Panc1 (cell line): ENCODE measurements around the gene CHRNA1. TPM values are rescaled to one million over a fixed set of nuclear protein-coding genes. Genes with fewer than 3 reads are reported as not detected.

Source experiments
- ATAC-seq: fragments of 200-7000 bp; cut with Tn5 transposase; 2 replicates; pipeline ENCODE4 v1.9.1; 2020; ENCODE audit warnings: mild to moderate bottlenecking, moderate library complexity
- BruUV-seq: library from RNA; stranded (reverse); fragments of 400-500 nt; replicated peaks from 2 replicates; lab custom pipeline; 2021; lab: Mats Ljungman, UMichigan
- CTCF ChIA-PET: fragments of 300-600 bp; sonication (Branson Sonifier 250); formaldehyde crosslinking; loops from one replicate; lab custom pipeline; 2022; ENCODE audit warnings: antibody characterized with exemption; lab: Charles Lee
- POLR2A ChIA-PET: fragments of 300-600 bp; sonication (Branson Sonifier 250); formaldehyde crosslinking; loops from one replicate; lab custom pipeline; 2022; ENCODE audit warnings: antibody characterized with exemption; lab: Charles Lee
- DNase-seq: peaks from one replicate; pipeline ENCODE4 v3.0.0-alpha.2; 2010; ENCODE audit warnings: low read depth, low spot score
- H3K27ac ChIP-seq: 2 replicates; pipeline ENCODE4 v1.5.1; 2011; ENCODE audit warnings: mild to moderate bottlenecking, low read length, inconsistent platforms
- H3K27me3 ChIP-seq: fragments of 200-500 bp; sonication (Bioruptor generic); 2 replicates; pipeline ENCODE4 v1.6.0; 2014; ENCODE audit warnings: low read length, inconsistent platforms; ENCODE audit not compliant: control insufficient read depth, insufficient read depth
- H3K36me3 ChIP-seq: fragments of 200-500 bp; sonication (Bioruptor generic); 2 replicates; pipeline ENCODE4 v1.5.1; 2014; ENCODE audit warnings: inconsistent platforms, mild to moderate bottlenecking, low read length, moderate library complexity; ENCODE audit not compliant: control insufficient read depth, insufficient read depth
- H3K4me1 ChIP-seq: 2 replicates; pipeline ENCODE4 v1.5.1; 2011; ENCODE audit warnings: inconsistent platforms, mild to moderate bottlenecking, low read length, moderate library complexity; ENCODE audit not compliant: control insufficient read depth, insufficient read depth
- H3K4me3 ChIP-seq, 2 experiments: 2 replicates each; pipeline ENCODE4 v1.5.1; 2011 to 2012; ENCODE audit warnings: low read depth in 2 of 2, low read length in 2 of 2, mild to moderate bottlenecking in 2 of 2, inconsistent platforms in 1 of 2, moderate library complexity in 1 of 2
- H3K9me3 ChIP-seq: fragments of 200-500 bp; sonication (Bioruptor generic); 2 replicates; pipeline ENCODE4 v1.5.1; 2014; ENCODE audit warnings: low read depth, mild to moderate bottlenecking, inconsistent platforms, low read length, moderate library complexity; ENCODE audit not compliant: control insufficient read depth, insufficient read depth
- POLR2AphosphoS5 ChIP-seq: IDR thresholded peaks from 2 replicates; pipeline ENCODE4 v1.6.1; 2012; ENCODE audit warnings: mild to moderate bottlenecking, low read depth, low read length, moderate library complexity
- SIN3A ChIP-seq: IDR thresholded peaks from 2 replicates; pipeline ENCODE4 v1.6.1; 2012; ENCODE audit warnings: low read depth, mild to moderate bottlenecking, low read length, moderate library complexity, borderline replicate concordance; ENCODE audit not compliant: insufficient read depth
- TCF7L2 ChIP-seq: IDR thresholded peaks from 2 replicates; pipeline ENCODE4 v1.6.1; 2011; ENCODE audit warnings: mild to moderate bottlenecking, low read depth, low read length, inconsistent platforms
- in situ Hi-C: cut with HindIII; loops from 2 replicates; pipeline ENCODE4 v1.10.0; 2016; ENCODE audit warnings: low sequenced_read_pairs, low pct_unique_long_range_greater_than_20kb
- intact Hi-C: fragments of 100-400 bp; cut with micrococcal nuclease; formaldehyde crosslinking; loops from one replicate; pipeline ENCODE4 v1.10.0; 2022; ENCODE audit not compliant: unreplicated experiment
- total RNA-seq: library from RNA; stranded (reverse); gene quantifications from one replicate; pipeline ENCODE4 v1.2.1, GENCODE V29; 2021; ENCODE audit not compliant: unreplicated experiment
- TF ChIP-seq, protein P1 (sequence below): fragments of 450-650 bp; IDR thresholded peaks from 2 replicates; pipeline ENCODE4 v1.5.1; 2017; ENCODE audit warnings: mild to moderate bottlenecking
- TF ChIP-seq, protein P2 (sequence below), 2 experiments: IDR thresholded peaks; 2 replicates each; pipeline ENCODE4 v1.6.1; 2011 to 2012; ENCODE audit warnings: low read depth in 2 of 2, control low read depth in 1 of 2, low read length in 1 of 2, mild to moderate bottlenecking in 1 of 2, moderate library complexity in 1 of 2; ENCODE audit not compliant: insufficient read depth in 1 of 2

CHRNA1 gene
- total RNA-seq, 1 experiment from 2014 or later: not detected

DNA sequence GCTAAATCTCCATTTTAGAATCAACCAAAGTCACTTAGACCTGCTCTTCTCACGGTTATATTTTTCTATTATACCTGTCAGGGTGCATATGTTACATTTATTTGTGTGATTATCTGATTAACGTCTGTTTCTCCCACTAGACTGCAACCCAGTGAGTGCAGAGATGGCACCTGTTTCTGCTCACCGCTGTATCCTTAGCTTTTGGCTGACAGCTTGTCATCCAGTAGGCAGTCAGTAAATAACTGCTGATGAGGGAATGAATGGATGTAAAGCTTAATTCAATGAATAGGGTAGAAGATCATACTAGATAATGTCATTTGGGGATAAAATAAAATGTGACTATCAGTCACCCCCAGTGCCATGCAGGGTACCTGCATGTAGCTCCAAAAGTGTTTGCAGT lies 6.9 kb upstream of the CHRNA1 start:
- CTCF ChIA-PET: interaction anchor here (0.6 to 2.4 kb wide), 13 partner anchors 8 to 233 kb away, joined by 3 to 23 read pairs (median 5); no protein-coding TSS in a partner anchor
- H3K4me3 ChIP-seq: no peak overlapping the region
- no peaks in the 10 kb centered on the region for H3K27me3 ChIP-seq
- TF ChIP-seq SIN3A (no peak), TCF7L2 (no peak)
- TF ChIP-seq, protein P1, sequence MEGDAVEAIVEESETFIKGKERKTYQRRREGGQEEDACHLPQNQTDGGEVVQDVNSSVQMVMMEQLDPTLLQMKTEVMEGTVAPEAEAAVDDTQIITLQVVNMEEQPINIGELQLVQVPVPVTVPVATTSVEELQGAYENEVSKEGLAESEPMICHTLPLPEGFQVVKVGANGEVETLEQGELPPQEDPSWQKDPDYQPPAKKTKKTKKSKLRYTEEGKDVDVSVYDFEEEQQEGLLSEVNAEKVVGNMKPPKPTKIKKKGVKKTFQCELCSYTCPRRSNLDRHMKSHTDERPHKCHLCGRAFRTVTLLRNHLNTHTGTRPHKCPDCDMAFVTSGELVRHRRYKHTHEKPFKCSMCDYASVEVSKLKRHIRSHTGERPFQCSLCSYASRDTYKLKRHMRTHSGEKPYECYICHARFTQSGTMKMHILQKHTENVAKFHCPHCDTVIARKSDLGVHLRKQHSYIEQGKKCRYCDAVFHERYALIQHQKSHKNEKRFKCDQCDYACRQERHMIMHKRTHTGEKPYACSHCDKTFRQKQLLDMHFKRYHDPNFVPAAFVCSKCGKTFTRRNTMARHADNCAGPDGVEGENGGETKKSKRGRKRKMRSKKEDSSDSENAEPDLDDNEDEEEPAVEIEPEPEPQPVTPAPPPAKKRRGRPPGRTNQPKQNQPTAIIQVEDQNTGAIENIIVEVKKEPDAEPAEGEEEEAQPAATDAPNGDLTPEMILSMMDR: no peak
- TF ChIP-seq, protein P2, sequence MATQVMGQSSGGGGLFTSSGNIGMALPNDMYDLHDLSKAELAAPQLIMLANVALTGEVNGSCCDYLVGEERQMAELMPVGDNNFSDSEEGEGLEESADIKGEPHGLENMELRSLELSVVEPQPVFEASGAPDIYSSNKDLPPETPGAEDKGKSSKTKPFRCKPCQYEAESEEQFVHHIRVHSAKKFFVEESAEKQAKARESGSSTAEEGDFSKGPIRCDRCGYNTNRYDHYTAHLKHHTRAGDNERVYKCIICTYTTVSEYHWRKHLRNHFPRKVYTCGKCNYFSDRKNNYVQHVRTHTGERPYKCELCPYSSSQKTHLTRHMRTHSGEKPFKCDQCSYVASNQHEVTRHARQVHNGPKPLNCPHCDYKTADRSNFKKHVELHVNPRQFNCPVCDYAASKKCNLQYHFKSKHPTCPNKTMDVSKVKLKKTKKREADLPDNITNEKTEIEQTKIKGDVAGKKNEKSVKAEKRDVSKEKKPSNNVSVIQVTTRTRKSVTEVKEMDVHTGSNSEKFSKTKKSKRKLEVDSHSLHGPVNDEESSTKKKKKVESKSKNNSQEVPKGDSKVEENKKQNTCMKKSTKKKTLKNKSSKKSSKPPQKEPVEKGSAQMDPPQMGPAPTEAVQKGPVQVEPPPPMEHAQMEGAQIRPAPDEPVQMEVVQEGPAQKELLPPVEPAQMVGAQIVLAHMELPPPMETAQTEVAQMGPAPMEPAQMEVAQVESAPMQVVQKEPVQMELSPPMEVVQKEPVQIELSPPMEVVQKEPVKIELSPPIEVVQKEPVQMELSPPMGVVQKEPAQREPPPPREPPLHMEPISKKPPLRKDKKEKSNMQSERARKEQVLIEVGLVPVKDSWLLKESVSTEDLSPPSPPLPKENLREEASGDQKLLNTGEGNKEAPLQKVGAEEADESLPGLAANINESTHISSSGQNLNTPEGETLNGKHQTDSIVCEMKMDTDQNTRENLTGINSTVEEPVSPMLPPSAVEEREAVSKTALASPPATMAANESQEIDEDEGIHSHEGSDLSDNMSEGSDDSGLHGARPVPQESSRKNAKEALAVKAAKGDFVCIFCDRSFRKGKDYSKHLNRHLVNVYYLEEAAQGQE (IDR thresholded peaks at IDR 0.05; ENCODE audit: insufficient read depth in 1 of 2, low read depth in 2 of 2, low read length in 1 of 2): no peak
- peaks cover 9% of the 10 kb centered on the region for H3K4me1 ChIP-seq
- DNase-seq: no peak
- peak; percentile 15; the same call in 1 of the 2 replicates for ATAC-seq
- no peaks in the 10 kb centered on the region for H3K9me3 ChIP-seq
- no peaks in the 10 kb centered on the region for H3K36me3 ChIP-seq
- POLR2A ChIA-PET: interaction anchor here (0.6 kb wide), 1 partner anchor 397 kb away, joined by 3 read pairs; no protein-coding TSS in a partner anchor
- in situ Hi-C loops: no loop called here
- no peak overlapping the region for H3K27ac ChIP-seq
- intact Hi-C loops: loop anchor here (2.0 to 5.0 kb wide), 2 partner anchors 214 to 1326 kb away; partner anchors contain the start of gene HOXD12
- BruUV-seq: no TSS peak

DNA sequence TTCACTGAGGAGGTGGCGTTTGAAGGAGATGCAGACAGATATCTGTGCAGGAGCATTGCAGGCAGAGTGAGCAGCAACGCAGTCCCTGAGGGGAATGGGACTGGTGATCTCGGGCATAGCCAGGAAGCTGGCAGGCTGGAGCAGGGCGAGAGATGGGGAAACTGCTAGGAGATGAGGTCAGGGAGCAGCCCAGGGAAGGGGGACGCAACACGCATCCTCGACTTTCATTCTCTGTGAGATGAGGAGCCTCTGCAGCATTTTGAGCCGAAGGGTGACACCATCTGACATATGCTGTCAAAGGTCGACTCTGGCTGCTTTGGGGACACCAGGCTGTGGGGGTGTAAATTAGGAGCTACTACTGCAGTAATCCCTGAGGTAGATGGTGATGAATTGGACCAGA lies 4.3 kb upstream of the CHRNA1 start:
- ChIA-PET CTCF (no interaction called here), POLR2A (no interaction called here)
- H3K36me3 ChIP-seq: no peaks in the 10 kb centered on the region
- no peak for DNase-seq
- no TSS peak for BruUV-seq
- no peaks in the 10 kb centered on the region for H3K27me3 ChIP-seq
- intact Hi-C loops (no loop called here), in situ Hi-C loops (no loop called here)
- peaks cover 9% of the 10 kb centered on the region for H3K4me1 ChIP-seq
- no peak for ATAC-seq
- TF ChIP-seq, protein P2 (IDR thresholded peaks at IDR 0.05; ENCODE audit: insufficient read depth in 1 of 2, low read depth in 2 of 2, low read length in 1 of 2): no peak
- TF ChIP-seq POLR2AphosphoS5 (no peak), SIN3A (no peak), TCF7L2 (no peak)
- TF ChIP-seq, protein P1: no peak
- H3K27ac ChIP-seq: no peak overlapping the region
- H3K4me3 ChIP-seq: no peak overlapping the region
- H3K9me3 ChIP-seq: no peaks in the 10 kb centered on the region
